NCI-H345 (cell line): ENCODE results near the gene PLXND1.

ENCODE experiments used
- DNase-seq: peaks from one replicate; lab custom pipeline; 2025; lab: John Stamatoyannopoulos, UW

PLXND1 gene

DNA sequence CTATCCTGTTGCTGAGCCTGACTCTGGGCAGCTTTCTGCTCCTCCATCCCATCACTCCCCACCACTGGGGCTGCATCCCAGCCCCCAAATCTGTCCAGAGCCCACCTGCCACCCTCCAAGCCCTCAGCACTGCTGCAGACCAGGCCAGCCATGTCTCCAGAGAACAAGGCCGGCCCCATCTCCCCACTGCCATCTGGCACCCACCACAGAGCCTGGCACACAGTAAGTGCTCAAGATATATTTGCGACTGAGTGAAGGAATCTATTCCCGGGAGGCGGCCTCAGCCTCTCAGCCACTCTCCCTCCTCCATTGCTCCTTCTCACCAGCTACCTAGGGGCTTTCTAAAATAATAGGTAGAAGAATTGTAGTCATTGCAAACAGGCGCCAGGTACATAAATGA lies 4.8 kb downstream of the PLXND1 start:
- DNase-seq: no peak

DNA sequence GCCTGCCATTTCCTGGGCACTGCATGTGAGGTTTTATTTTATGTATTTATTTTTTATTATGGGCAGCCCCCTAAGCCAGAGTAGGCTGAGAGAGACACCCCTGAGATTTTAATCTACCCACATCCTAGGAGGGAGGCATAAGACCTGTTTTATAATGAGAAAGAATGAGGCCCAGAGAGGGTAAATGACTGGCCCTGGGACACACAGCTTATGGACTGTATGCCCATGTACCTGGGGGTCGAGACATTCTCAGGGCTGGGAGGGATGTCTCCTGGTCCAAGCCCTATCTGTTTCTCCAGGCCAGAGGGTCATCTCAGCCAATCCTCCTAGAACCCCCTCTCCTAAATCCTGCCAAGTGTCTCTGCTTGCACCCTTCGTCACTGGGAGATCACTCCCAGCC lies 6.1 kb downstream of the PLXND1 start:
- no peak for DNase-seq

DNA sequence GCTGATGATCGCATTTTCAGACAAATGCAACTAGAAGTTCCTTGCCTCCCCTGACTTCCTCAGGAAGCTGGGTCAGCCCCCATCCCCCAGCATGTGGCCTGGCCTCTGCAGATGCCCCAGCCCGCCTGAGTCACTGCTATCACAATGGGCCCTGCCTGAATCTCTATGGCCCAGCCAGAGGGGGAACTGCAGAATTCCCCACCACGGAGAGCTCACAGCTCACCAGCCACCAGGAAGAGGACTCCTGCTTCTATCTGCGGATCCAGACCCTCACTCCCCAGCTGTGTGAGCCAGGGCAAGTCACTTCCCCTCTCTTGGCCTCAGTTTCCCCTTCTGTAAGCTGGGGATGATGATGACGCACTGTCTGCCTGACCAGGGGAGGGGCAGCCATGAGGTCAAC lies 6.9 kb downstream of the PLXND1 start:
- no peak for DNase-seq

DNA sequence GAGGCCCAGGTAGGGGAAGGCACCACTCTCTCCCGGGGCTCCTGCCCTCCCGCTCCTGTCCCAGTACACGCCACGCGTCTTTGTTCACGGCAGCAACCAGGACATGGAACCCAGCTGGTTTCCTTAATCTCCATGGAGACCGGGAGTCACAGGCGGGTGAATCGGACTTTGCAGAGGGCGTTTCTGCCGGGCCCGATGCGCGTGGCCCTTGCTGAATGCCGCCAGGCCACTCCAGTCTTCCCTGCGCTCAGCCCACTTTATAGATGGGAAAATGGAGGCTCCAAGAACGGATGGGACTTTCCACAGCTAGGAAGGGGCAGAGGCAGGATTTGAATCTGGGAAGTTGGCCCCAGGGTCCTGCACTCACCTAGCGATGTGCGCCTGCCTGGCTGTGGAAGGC lies 7.4 kb downstream of the PLXND1 start:
- no peak for DNase-seq

DNA sequence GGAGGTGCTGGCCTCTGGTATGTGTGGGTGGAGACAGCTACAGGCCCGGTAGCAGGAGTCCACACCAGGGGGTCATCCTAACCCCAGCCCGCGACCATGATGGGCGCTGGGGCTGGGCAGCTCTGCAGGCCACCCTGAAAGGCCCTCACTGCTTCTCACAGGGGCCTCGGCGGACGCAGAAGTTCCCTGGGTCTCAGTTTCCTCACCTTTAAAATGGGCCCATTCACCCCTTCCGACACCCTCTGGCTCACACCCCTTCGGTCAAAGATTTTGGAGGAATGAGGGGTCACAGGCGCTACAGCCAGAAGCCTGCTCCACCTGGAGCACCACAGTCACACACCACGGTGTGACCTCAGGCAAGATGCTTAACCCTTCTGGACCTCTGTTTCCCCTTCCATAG lies 8.0 kb downstream of the PLXND1 start:
- DNase-seq: no peak

DNA sequence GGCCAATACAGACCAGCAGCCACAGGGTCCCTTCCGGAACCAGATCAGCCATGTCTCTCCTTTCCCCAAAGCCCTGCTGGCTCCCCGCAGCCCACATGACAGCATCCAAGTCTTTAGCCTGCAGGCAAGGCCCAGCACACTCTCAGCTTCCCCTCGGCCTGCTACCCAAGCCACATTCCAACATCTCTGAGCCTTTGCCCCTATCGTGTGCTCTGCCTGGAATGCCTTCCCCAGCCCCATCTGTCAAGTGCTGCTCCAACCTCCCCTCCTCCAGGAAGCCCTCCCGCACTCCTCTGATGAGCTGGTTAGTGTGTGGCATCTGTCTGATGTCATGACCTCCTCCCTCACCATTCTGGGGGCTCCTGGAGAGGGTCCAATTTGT lies 8.5 kb downstream of the PLXND1 start:
- DNase-seq: no peak

DNA sequence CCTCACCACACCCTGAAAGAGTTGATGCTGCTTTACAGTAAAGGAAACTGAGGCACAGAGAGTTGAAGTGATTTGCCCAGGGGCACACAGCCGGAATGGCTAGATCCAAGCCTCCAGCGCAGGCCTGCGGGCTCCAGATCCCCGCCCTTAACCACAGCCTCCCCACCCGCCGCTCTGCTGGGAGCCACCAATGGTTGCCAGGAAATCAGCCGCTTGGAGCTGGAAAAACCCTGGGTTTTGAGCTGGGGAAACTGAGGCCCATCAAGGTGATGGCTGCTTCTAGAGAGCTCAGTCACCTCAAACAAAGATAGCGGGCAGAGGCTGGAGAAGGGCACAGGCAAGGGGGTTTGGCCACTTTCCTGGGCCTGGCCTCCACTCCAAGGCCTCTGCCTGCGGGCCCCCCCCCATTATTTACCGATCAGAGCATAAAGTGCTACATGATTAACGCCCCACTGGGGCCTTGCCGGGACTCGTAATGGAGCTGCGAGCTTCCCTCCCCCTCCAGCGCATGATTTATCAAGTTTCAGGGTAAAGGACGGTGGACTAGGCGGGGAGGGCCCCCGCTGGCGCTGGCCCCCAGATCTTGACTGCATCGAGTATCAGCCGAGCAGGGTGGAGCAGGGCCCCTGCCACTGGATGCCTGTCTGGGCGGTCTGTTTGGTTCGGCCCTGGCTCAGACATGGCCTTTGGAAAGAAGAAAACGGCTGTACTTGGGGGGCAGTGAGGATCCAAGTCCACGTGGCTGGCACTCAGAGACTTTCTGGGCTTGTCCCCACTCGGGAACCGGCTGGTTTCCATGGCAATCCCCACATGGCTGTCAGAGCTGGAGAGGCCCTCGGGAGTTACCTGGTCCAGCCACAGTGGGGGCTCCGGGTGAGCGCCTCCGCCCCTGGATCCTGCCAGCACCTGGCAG lies 9.1 kb downstream of the PLXND1 start:
- no peak for DNase-seq

DNA sequence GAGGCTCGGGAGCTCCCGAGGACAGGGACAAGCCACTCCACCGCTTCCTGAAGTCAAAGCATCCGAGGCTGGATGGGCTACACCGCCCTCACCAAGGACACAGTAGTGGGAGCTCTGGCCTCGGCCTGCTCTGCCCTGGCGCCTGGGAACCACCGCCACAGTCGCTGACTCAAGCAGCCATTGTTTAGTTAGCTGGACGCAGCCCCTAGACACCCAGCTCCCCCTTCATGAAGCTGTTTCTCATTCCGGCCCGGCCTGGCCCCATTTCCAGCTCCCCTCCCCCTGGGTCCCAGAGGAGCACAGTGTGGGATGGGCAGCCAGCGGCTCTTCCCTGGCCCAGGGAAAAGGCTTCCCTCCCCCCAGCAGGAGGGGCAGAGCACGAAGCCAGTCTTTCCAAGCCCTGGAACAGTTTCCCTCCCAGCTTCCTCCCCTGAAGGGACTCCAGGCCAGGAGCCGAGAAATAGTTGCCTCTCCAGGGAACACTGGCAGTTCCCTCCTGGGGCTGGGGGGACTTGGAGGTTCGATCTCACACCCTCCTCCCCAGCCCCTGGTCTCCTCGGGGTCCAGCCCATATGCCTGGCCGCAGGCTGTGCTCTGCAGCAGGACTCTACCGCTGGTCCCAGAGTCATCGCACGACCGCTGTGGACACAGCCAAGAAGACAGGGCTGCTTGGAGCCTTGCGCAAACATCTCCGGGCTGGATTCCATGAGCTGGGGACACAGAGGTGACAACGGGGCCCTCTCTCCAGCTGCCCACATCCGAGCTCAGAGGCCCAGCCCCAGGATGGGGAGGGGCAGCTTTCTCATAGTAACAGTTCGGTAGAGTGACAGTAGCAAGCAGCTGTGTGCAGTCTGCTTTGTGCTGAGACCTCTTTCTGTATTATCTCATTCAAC lies 10.0 kb downstream of the PLXND1 start:
- no peak for DNase-seq

GRCh38 chr3:129595544-129596193 lies 10.8 kb downstream of the PLXND1 start:
- DNase-seq: no peak

DNA sequence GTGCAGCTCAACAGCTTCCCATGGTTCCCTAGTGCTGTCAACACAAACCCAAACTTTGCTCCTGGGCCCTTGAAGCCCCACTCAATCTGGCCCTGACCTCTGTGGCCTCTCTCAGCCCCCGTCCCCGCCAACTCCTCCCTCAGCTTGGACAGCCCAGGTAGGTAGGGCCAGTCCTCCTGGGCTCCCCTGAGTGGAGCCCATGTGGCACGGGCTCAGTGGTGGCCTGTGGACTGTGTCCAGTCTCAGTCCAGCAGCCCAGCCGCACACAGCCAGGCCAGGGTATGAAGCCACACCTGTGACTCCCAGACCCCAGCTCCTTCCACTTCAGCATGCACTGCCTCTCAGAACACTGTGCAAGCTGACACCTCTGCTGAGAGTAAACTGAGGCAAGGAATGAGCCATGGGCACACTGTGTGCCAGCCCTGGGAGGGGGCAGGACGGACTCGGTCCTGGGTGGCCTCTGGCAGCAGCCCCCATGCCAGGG lies 11.5 kb downstream of the PLXND1 start:
- no peak for DNase-seq

DNA sequence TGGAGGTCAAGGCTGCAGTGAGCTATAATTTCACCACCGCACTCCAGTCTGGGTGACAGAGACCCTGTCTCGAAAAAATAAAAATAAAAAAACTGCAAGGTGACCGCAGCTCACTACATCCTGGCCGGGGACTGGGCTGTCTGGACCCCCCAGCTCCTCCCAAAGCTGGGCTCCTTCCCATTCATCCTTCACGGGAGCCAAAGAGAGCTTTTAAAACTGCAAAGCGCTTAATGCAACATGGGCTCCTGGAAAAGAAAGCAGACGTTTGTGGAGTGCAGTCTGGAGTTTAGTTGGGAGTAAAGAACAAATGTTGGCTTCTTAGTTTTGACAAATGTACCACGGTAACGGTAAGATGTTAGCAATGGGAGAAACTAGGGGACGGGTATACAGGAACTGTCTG lies 12.1 kb downstream of the PLXND1 start:
- DNase-seq: no peak

DNA sequence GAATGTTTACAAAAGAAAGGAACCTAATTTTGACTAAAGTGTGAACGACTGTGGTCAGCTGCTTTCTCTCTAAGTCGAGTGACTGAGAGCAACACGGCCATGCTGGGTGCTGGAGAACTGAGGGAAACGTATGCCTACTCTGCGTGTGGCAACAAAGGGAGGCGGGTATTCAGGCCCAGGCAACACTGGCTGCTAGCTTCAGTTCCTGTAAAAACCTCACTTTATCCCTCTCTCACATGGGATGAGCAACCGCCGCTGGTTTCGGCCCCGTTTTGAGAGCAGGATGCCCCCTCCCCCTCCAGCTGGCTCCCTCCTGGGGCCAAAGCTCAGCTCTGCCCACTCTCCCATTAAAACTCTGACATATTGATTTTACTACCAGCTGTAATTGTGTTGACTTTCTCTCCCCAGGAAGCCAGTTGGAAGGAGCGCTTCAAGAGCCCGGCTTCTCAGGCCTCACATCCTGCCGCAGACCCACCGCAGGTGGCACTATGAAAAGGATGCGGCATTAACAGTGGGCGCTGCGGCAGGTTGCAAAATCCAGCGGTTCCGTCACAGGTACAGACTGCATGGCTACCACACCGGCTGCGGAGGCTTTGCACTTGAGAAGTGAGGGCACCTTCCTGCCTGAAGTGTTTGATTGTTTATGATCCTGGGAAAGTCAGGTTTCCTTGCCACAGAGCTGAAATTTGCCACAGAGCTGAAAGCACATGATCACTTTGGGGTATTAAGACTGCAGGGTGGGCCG lies 12.7 kb downstream of the PLXND1 start:
- peak; percentile 90 for DNase-seq

GRCh38 chr3:129593230-129593594 lies 13.3 kb downstream of the PLXND1 start:
- DNase-seq: peak; percentile 40

DNA sequence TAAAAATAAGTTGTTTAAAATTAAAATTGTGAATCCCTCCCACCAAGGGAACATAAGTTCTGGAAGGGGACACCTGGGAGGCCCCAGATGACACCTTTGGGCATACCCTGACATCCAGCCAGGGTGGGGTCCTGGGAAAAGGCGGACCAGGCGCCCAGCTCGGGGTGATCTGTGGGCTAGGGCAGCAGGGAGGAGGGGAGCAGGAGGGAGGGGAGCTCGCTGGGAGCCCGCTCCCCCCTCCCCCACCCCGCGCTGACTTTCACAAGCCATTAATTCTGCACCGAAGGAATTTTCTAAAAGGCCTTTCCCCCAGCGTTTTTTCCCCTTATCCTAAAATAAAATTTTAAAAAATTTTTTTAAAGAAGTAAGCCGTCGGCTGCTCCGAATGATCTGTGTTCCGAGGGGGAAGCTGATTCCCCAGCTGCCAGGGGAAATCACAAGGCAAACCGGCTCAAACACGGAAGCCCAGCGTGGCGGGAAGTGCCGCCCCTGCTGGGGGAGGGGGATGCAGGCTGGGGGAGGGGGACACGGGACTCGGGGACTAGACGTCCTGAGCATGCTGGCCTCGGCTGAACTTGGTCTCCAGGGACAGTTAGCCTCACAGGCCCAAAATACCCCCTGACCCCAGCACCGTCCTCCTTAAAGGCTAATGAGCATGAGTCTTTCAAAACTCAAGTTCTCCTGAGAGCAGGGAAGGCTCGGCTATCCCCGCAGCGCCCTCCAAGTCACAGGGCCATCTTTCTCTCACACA lies 13.9 kb downstream of the PLXND1 start:
- DNase-seq: no peak

DNA sequence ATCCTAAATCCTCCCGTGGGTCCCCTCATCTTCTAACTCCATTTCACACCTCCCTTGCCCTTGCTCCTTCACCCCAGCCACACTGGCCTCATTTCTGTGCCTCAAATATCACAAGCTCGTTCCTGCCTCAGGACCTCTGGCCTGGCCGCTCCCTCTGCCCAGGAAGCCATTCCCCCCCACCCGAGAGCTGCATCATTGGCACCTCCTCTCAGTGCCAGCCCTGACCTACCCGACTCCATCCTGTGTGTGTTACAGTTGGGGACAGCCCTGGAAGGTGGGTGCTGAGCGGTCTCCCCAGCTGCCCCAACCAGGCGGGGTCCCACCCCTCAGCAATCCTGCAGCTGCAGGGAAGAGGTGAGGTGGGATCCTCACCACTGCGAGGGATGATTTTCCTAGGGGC lies 14.5 kb downstream of the PLXND1 start:
- DNase-seq: no peak

GRCh38 chr3:129590215-129590614 lies 16.3 kb downstream of the PLXND1 start:
- DNase-seq: no peak

DNA sequence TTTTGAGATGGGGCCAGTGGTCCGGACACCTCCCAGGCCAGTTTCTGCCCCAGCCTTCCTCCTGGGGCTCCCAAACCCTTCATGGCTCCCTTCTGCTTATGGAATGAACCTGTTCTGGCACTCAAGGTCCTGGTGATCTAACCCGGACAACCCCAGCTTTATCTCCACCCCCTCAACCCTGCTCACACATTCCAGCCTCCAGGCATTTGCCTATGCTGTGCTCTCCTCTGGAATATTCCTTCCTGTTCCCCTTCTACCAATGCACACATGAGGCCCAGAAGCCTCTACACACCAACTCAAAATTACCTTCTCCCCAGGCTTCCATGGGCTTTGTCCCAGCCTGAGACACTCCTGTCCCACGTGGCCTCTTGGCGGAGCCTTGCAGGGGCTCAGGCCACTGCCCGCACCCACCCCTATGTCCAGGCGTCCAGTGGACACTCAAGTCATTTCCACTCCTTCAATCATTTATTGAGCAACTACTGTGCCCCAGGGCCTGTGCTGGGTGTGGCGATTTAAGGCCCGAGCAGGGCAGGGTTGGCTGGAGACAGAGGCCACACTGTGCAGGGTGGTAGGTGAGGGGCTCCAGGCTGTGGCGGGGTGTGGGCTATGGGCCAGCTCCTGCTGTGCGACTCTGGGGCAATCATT lies 18.8 kb downstream of the PLXND1 start:
- DNase-seq: no peak

DNA sequence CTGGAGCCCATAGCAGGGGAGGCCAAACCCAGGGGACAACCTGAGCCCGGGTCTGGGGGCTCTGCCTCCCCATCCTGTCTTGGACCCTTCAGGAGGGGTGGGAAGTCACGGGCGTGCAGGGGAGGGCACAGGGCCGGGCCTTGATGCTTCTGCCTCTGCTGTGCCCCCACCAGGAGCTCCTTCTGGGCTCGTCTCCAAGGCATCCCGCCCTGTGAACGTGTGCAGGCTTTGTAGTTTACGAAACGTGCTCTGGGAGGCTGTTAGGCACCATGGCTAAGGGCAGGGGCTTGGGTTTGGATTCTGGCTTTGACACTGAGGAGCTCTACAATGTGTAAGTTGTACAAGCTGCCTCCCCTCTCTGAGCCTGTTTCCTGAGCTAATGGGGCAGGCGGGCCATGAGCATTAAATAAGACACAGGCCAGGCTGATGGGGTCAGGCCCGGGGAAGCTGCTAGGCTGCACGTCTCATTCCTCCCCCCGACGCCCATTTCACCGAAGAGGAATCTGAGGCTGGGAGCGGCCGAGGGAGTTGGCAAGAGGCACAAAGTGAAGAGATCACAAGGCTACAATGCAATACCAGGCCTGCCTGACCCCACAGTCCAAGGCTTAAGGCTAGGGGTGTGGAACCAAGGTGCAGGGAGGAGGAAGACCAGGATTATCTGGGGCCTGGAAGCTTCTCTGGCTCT lies 19.6 kb downstream of the PLXND1 start:
- DNase-seq: no peak

GRCh38 chr3:129585949-129586657 lies 20.4 kb downstream of the PLXND1 start:
- DNase-seq: no peak
